NCI-H1930 (cell line): Measurements from ENCODE around the gene TIMM13.
"Not testable (repeated sequence)": the region's sequence is repeated elsewhere in the genome, so short reads cannot be mapped to it uniquely, and the experiment has no call there.

Experiments
- DNase-seq, 2 experiments: peaks; one replicate each; lab custom pipeline; 2025; lab: John Stamatoyannopoulos, UW

The TIMM13 gene

GRCh38 chr19:2429917-2430535 lies 2.6 kb upstream of the TIMM13 start:
- no peak for DNase-seq

- no peak for DNase-seq
These were observed 1.6 kb upstream of the TIMM13 start for GRCh38 chr19:2428756-2429711.

- DNase-seq, result no peak
These were observed 920 bp upstream of the TIMM13 start for GRCh38 chr19:2428321-2428690.

GRCh38 chr19:2426611-2427428 lies 566 bp downstream of the TIMM13 start:
- no peak for DNase-seq

GRCh38 chr19:2425622-2426581 lies 1.5 kb downstream of the TIMM13 start:
- no peak for DNase-seq

GRCh38 chr19:2424686-2425621 lies 2.4 kb downstream of the TIMM13 start:
- no peak for DNase-seq

GRCh38 chr19:2423915-2424685 lies 3.3 kb downstream of the TIMM13 start:
- DNase-seq, result no peak

GRCh38 chr19:2423071-2423914 lies 4.1 kb downstream of the TIMM13 start:
- DNase-seq, result no peak

- DNase-seq, result no peak
These were observed 5.6 kb downstream of the TIMM13 start for GRCh38 chr19:2421581-2422306.

- no peak for DNase-seq
These were observed 6.9 kb downstream of the TIMM13 start for GRCh38 chr19:2420490-2420889.

- DNase-seq, result no peak
These were observed 7.6 kb downstream of the TIMM13 start for GRCh38 chr19:2419754-2420153.

- DNase-seq, result no peak
These were observed 9.4 kb downstream of the TIMM13 start for GRCh38 chr19:2417881-2418406.

GRCh38 chr19:2417436-2417835 lies 9.9 kb downstream of the TIMM13 start:
- DNase-seq, result not testable (repeated sequence)

- no peak for DNase-seq
These were observed 10.9 kb downstream of the TIMM13 start for GRCh38 chr19:2416321-2417097.

- DNase-seq, result no peak
These were observed 11.4 kb downstream of the TIMM13 start for GRCh38 chr19:2415973-2416319.

- no peak for DNase-seq
These were observed 12.0 kb downstream of the TIMM13 start for GRCh38 chr19:2415281-2415972.
